Thyroid gland (tissue), 4 donors: ENCODE results near the gene PITPNB. TPM values are rescaled to one million over a fixed set of nuclear protein-coding genes. Genes with fewer than 3 reads are reported as not detected.

Experiments used
- DNase-seq, 2 donors: peaks; one replicate each; pipeline ENCODE4 v3.0.0-alpha.2; 2019
- H3K27ac ChIP-seq, 3 donors: fragments of 200-600 bp; sonication (generic); 1 replicate in 2 of 3; 2 replicates in 1 of 3; pipeline ENCODE4 v1.5.1; 2016 to 2019; ENCODE audit warnings: mild to moderate bottlenecking in 1 of 3, moderate library complexity in 1 of 3
- H3K27me3 ChIP-seq: fragments of 200-600 bp; sonication (generic); one replicate; pipeline ENCODE4 v1.5.1; 2019
- H3K36me3 ChIP-seq, 2 donors: fragments of 200-600 bp; sonication (generic); one replicate each; pipeline ENCODE4 v1.5.1; 2016 to 2019
- H3K4me1 ChIP-seq, 2 donors: fragments of 200-600 bp; sonication (generic); one replicate each; pipeline ENCODE4 v1.5.1; 2017 to 2019
- H3K4me3 ChIP-seq, 3 donors: fragments of 200-600 bp; sonication (generic); replicated peaks in 1 of 3; 1 replicate in 2 of 3; 2 replicates in 1 of 3; pipeline ENCODE4 v1.5.1; 2016; ENCODE audit warnings: mild to moderate bottlenecking in 1 of 3
- H3K9me3 ChIP-seq: fragments of 200-600 bp; sonication (generic); one replicate; pipeline ENCODE4 v1.5.1; 2017
- CTCF ChIP-seq, 6 experiments: fragments of 200-600 bp in 3 of 6; fragments of 450-650 bp in 3 of 6; sonication (generic) in 3 of 6; IDR thresholded peaks; one replicate each; pipeline ENCODE4 v1.5.1; 2016 to 2019; ENCODE audit warnings: antibody characterized with exemption in 6 of 6, mild to moderate bottlenecking in 2 of 6, inconsistent platforms in 1 of 6, moderate library complexity in 1 of 6
- POLR2A ChIP-seq, 2 donors: fragments of 450-650 bp; IDR thresholded peaks; one replicate each; pipeline ENCODE4 v1.6.1; 2017; ENCODE audit warnings: antibody characterized with exemption in 2 of 2, mild to moderate bottlenecking in 2 of 2, moderate library complexity in 1 of 2
- WGBS, 2 donors: methylation state at CpG; one replicate each; pipeline ENCODE4 v1.1.5; 2017; 5-methylcytosine and 5-hydroxymethylcytosine counted together
- intact Hi-C: fragments of 100-400 bp; cut with DNase I; formaldehyde crosslinking; loops from one replicate; pipeline ENCODE4 v1.15.1; 2023
- total RNA-seq, 4 donors: library from RNA; depleted of rRNA; stranded (reverse); fragments of >200 nt; gene quantifications; one replicate each; pipeline ENCODE4 v1.2.3, GENCODE V29; 2016

Gene PITPNB
- total RNA-seq, 4 donors from 2014 or later: 30.7 to 54.4 (median 42.6) TPM

GRCh38 chr22:27873472-27873871 lies 45.6 kb downstream of the PITPNB start:
- no peaks in the 10 kb centered on the region for H3K27me3 ChIP-seq
- peaks cover 0 to 2% of the 10 kb centered on the region in 2 donors for H3K36me3 ChIP-seq
- DNase-seq: peak; percentile 22 to 52
- 31 to 34% methylated on average over 2 of the region's 2 CpGs for WGBS, 2 donors
- no peaks in the 10 kb centered on the region for H3K9me3 ChIP-seq
- TF ChIP-seq POLR2A (IDR thresholded peaks at IDR 0.05): no peak
- no peak for TF ChIP-seq CTCF (IDR thresholded peaks at IDR 0.05)
- no peak overlapping the region for H3K4me3 ChIP-seq
- intact Hi-C loops: no loop called here
- H3K27ac ChIP-seq: peak overlapping the region; percentile 44 to 78 (median 73)
- H3K4me1 ChIP-seq: peaks cover 24 to 44% of the 10 kb centered on the region in 2 donors

GRCh38 chr22:27872488-27872887 lies 46.6 kb downstream of the PITPNB start:
- TF ChIP-seq POLR2A (IDR thresholded peaks at IDR 0.05) (no peak), CTCF (IDR thresholded peaks at IDR 0.05) (no peak)
- H3K4me3 ChIP-seq: no peak overlapping the region
- H3K27me3 ChIP-seq: no peaks in the 10 kb centered on the region
- no peak for DNase-seq
- no peak overlapping the region for H3K27ac ChIP-seq
- peaks cover 30 to 50% of the 10 kb centered on the region in 2 donors for H3K4me1 ChIP-seq
- no peaks in the 10 kb centered on the region for H3K9me3 ChIP-seq
- H3K36me3 ChIP-seq: peaks cover 0 to 2% of the 10 kb centered on the region in 2 donors
- WGBS, 2 donors: 97 to 100% methylated on average over 1 of the region's 1 CpG
- intact Hi-C loops: no loop called here

- no peak overlapping the region for H3K4me3 ChIP-seq
- H3K9me3 ChIP-seq: no peaks in the 10 kb centered on the region
- H3K27me3 ChIP-seq: no peaks in the 10 kb centered on the region
- TF ChIP-seq POLR2A (IDR thresholded peaks at IDR 0.05) (no peak), CTCF (IDR thresholded peaks at IDR 0.05) (no peak)
- DNase-seq: no peak
- peaks cover 0 to 2% of the 10 kb centered on the region in 2 donors for H3K36me3 ChIP-seq
- intact Hi-C loops: no loop called here
- H3K27ac ChIP-seq: peak overlapping the region in 1 of 3 donors; percentile 35
- peaks cover 39 to 60% of the 10 kb centered on the region in 2 donors for H3K4me1 ChIP-seq
- 87 to 98% methylated on average over 2 of the region's 2 CpGs for WGBS, 2 donors
Observed at GRCh38 chr22:27871306-27872014, 47.6 kb downstream of the PITPNB start.

GRCh38 chr22:27870234-27871191 lies 48.5 kb downstream of the PITPNB start:
- TF ChIP-seq POLR2A (IDR thresholded peaks at IDR 0.05) (no peak), CTCF (IDR thresholded peaks at IDR 0.05) (no peak)
- intact Hi-C loops: no loop called here
- peaks cover 40 to 65% of the 10 kb centered on the region in 2 donors for H3K4me1 ChIP-seq
- peak overlapping the region in 1 of 3 donors; percentile 35 for H3K27ac ChIP-seq
- DNase-seq: no peak
- 95 to 98% methylated on average over 2 of the region's 2 CpGs for WGBS, 2 donors
- no peak overlapping the region for H3K4me3 ChIP-seq
- no peaks in the 10 kb centered on the region for H3K27me3 ChIP-seq
- no peaks in the 10 kb centered on the region for H3K9me3 ChIP-seq
- H3K36me3 ChIP-seq: peaks cover 0 to 2% of the 10 kb centered on the region in 2 donors
